Liver (tissue), 9 donors: ENCODE measurements around the gene ZNF280D. TPM values are rescaled to one million over a fixed set of nuclear protein-coding genes. Genes with fewer than 3 reads are reported as not detected.

ENCODE experiments used
- DNase-seq: peaks from one replicate; pipeline ENCODE4 v3.0.0-alpha.2; 2017; ENCODE audit warnings: low spot score
- H3K27ac ChIP-seq, 2 donors: one replicate each; pipeline ENCODE4 v1.7.0; 2013; ENCODE audit warnings: inconsistent platforms in 2 of 2, low read length in 2 of 2, control low read depth in 1 of 2, low read depth in 1 of 2, mild to moderate bottlenecking in 1 of 2
- H3K27me3 ChIP-seq, 4 donors: one replicate each; pipeline versions ENCODE4 v1.6.1 to v1.7.0; 2013; ENCODE audit warnings: low read length in 3 of 4, inconsistent platforms in 1 of 4, mild to moderate bottlenecking in 1 of 4, moderate library complexity in 1 of 4; ENCODE audit not compliant: control insufficient read depth in 4 of 4, insufficient read depth in 4 of 4
- H3K36me3 ChIP-seq, 4 donors: one replicate each; pipeline versions ENCODE4 v1.6.1 to v1.7.0; 2013; ENCODE audit warnings: low read length in 3 of 4, mild to moderate bottlenecking in 3 of 4, low read depth in 1 of 4, moderate library complexity in 1 of 4; ENCODE audit not compliant: control insufficient read depth in 4 of 4, insufficient read depth in 3 of 4
- H3K4me1 ChIP-seq, 4 donors: one replicate each; pipeline versions ENCODE4 v1.6.1 to v1.7.0; 2013; ENCODE audit warnings: low read length in 3 of 4, mild to moderate bottlenecking in 3 of 4, moderate library complexity in 1 of 4; ENCODE audit not compliant: control insufficient read depth in 4 of 4, insufficient read depth in 4 of 4
- H3K4me3 ChIP-seq, 3 donors: one replicate each; pipeline versions ENCODE4 v1.6.1 to v1.7.0; 2013; ENCODE audit warnings: low read length in 3 of 3, control low read depth in 1 of 3, low read depth in 1 of 3, mild to moderate bottlenecking in 1 of 3
- H3K9ac ChIP-seq, 2 donors: one replicate each; pipeline ENCODE4 v1.7.0; 2013; ENCODE audit warnings: low read length in 2 of 2, mild to moderate bottlenecking in 2 of 2, moderate library complexity in 2 of 2, control low read depth in 1 of 2, low read depth in 1 of 2
- H3K9me3 ChIP-seq, 4 donors: one replicate each; pipeline versions ENCODE4 v1.6.1 to v1.7.0; 2013; ENCODE audit warnings: low read length in 3 of 4; ENCODE audit not compliant: control insufficient read depth in 4 of 4
- CTCF ChIP-seq: fragments of 150-350 bp; IDR thresholded peaks from 2 replicates; pipeline ENCODE4 v1.5.1; 2017; ENCODE audit warnings: improper control_type of control experiment, low read depth, low read length; ENCODE audit not compliant: missing input control
- EGR1 ChIP-seq, 2 donors: IDR thresholded peaks; 2 replicates each; pipeline ENCODE4 v1.6.1; 2016 to 2018; ENCODE audit warnings: antibody characterized with exemption in 2 of 2, low read depth in 2 of 2
- FOXA1 ChIP-seq: IDR thresholded peaks from 2 replicates; pipeline ENCODE4 v1.6.1; 2016; ENCODE audit warnings: antibody characterized with exemption
- FOXA2 ChIP-seq: IDR thresholded peaks from 2 replicates; pipeline ENCODE4 v1.6.1; 2016; ENCODE audit warnings: antibody characterized with exemption
- GABPA ChIP-seq, 2 donors: IDR thresholded peaks in 1 of 2; conservative IDR thresholded peaks in 1 of 2; 2 replicates each; pipeline ENCODE4 v1.6.1; 2016; ENCODE audit warnings: antibody characterized with exemption in 2 of 2, mild to moderate bottlenecking in 1 of 2, moderate library complexity in 1 of 2
- HNF4A ChIP-seq, 2 donors: conservative IDR thresholded peaks; 2 replicates each; pipeline ENCODE4 v1.6.1; 2016; ENCODE audit warnings: antibody characterized with exemption in 2 of 2, mild to moderate bottlenecking in 2 of 2
- HNF4G ChIP-seq: IDR thresholded peaks from 2 replicates; pipeline ENCODE4 v1.6.1; 2016; ENCODE audit warnings: antibody characterized with exemption
- JUND ChIP-seq, 2 donors: IDR thresholded peaks; 2 replicates each; pipeline ENCODE4 v1.6.1; 2016; ENCODE audit warnings: antibody characterized with exemption in 2 of 2
- MAX ChIP-seq: IDR thresholded peaks from 2 replicates; pipeline ENCODE4 v1.6.1; 2016; ENCODE audit warnings: antibody characterized with exemption
- NR2F2 ChIP-seq: IDR thresholded peaks from 2 replicates; pipeline ENCODE4 v1.6.1; 2016; ENCODE audit warnings: antibody characterized with exemption
- RAD21 ChIP-seq, 2 donors: IDR thresholded peaks; 2 replicates each; pipeline ENCODE4 v1.6.1; 2016; ENCODE audit warnings: antibody characterized with exemption in 2 of 2, mild to moderate bottlenecking in 2 of 2
- RXRA ChIP-seq, 2 donors: IDR thresholded peaks; 2 replicates each; pipeline ENCODE4 v1.6.1; 2017 to 2018; ENCODE audit warnings: antibody characterized with exemption in 2 of 2, mild to moderate bottlenecking in 1 of 2
- SP1 ChIP-seq: IDR thresholded peaks from 2 replicates; pipeline ENCODE4 v1.6.1; 2018; ENCODE audit warnings: antibody characterized with exemption, mild to moderate bottlenecking
- TAF1 ChIP-seq: conservative IDR thresholded peaks from 2 replicates; pipeline ENCODE4 v1.6.1; 2016; ENCODE audit warnings: antibody characterized with exemption, mild to moderate bottlenecking
- YY1 ChIP-seq: IDR thresholded peaks from 2 replicates; pipeline ENCODE4 v1.6.1; 2016; ENCODE audit warnings: antibody characterized with exemption, mild to moderate bottlenecking
- ZBTB33 ChIP-seq: IDR thresholded peaks from 2 replicates; pipeline ENCODE4 v1.6.1; 2016; ENCODE audit warnings: antibody characterized with exemption
- WGBS: extraction: QIAGEN DNeasy Blood & Tissue Kit; methylation state at CpG from one replicate; pipeline ENCODE4 v1.1.7; 2013; 5-methylcytosine and 5-hydroxymethylcytosine counted together
- polyA plus RNA-seq, 2 donors: library from polyadenylated mRNA; stranded (reverse) in 1 of 2; unstranded in 1 of 2; fragments of 200-250 nt in 1 of 2; fragments of >200 nt in 1 of 2; fragmentation: Nextera tagmentation in 1 of 2; extraction: Ambion mirVana in 1 of 2; gene quantifications; one replicate each; pipeline versions ENCODE4 v1.2.1 to v1.2.3, GENCODE V29; 2013 to 2015
- total RNA-seq, 2 donors: library from RNA; depleted of rRNA; stranded (reverse); fragments of >200 nt; gene quantifications; one replicate each; pipeline ENCODE4 v1.2.3, GENCODE V29; 2014
- TF ChIP-seq, protein P1 (sequence below): IDR thresholded peaks from 2 replicates; pipeline ENCODE4 v1.6.1; 2016; ENCODE audit warnings: antibody characterized with exemption, mild to moderate bottlenecking
- TF ChIP-seq, protein P2 (sequence below): IDR thresholded peaks from 2 replicates; pipeline ENCODE4 v1.6.1; 2016; ENCODE audit warnings: antibody characterized with exemption
- donor health status: healthy.
- donor health status: healthy.
- donor health status: healthy.
- donor health status: healthy.
- donor health status: healthy.

The ZNF280D gene
- total and polyA plus RNA-seq, 4 donors, result 5.2 to 32.6 (median 18.9) TPM

DNA sequence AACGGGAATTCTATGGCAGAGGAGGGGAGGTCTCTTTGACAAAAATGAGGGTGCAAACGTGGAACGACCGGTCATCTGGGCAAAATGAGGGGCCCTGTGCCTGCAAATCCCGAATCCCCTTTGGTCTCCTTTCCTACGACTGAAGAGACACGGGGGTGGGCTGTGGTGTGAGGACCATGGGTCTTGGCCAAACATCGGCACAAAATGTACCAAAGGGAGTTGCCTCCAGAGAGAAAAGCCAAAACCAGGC lies 498 bp downstream of the ZNF280D start:
- WGBS, result under 1% methylated on average over 8 of the region's 8 CpGs
- H3K4me3 ChIP-seq, result peak overlapping the region; percentile 71 to 95 (median 91)
- H3K9me3 ChIP-seq, result no peaks in the 10 kb centered on the region
- H3K4me1 ChIP-seq, result peaks cover 9 to 33% (median 20%) of the 10 kb centered on the region in 4 donors
- TF ChIP-seq MAX (no peak), EGR1 (IDR thresholded peaks at IDR 0.05; ENCODE audit: low read depth in 2 of 2) (no peak), JUND (IDR thresholded peaks at IDR 0.05) (no peak), TAF1 (peak; percentile 50)
- TF ChIP-seq, protein P1, sequence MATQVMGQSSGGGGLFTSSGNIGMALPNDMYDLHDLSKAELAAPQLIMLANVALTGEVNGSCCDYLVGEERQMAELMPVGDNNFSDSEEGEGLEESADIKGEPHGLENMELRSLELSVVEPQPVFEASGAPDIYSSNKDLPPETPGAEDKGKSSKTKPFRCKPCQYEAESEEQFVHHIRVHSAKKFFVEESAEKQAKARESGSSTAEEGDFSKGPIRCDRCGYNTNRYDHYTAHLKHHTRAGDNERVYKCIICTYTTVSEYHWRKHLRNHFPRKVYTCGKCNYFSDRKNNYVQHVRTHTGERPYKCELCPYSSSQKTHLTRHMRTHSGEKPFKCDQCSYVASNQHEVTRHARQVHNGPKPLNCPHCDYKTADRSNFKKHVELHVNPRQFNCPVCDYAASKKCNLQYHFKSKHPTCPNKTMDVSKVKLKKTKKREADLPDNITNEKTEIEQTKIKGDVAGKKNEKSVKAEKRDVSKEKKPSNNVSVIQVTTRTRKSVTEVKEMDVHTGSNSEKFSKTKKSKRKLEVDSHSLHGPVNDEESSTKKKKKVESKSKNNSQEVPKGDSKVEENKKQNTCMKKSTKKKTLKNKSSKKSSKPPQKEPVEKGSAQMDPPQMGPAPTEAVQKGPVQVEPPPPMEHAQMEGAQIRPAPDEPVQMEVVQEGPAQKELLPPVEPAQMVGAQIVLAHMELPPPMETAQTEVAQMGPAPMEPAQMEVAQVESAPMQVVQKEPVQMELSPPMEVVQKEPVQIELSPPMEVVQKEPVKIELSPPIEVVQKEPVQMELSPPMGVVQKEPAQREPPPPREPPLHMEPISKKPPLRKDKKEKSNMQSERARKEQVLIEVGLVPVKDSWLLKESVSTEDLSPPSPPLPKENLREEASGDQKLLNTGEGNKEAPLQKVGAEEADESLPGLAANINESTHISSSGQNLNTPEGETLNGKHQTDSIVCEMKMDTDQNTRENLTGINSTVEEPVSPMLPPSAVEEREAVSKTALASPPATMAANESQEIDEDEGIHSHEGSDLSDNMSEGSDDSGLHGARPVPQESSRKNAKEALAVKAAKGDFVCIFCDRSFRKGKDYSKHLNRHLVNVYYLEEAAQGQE, result no peak
- H3K9ac ChIP-seq, result peak overlapping the region; percentile 56 to 94
- H3K27me3 ChIP-seq, result no peaks in the 10 kb centered on the region
- DNase-seq, result no peak
- no peaks in the 10 kb centered on the region for H3K36me3 ChIP-seq
- peak overlapping the region; percentile 89 to 97 for H3K27ac ChIP-seq

DNA sequence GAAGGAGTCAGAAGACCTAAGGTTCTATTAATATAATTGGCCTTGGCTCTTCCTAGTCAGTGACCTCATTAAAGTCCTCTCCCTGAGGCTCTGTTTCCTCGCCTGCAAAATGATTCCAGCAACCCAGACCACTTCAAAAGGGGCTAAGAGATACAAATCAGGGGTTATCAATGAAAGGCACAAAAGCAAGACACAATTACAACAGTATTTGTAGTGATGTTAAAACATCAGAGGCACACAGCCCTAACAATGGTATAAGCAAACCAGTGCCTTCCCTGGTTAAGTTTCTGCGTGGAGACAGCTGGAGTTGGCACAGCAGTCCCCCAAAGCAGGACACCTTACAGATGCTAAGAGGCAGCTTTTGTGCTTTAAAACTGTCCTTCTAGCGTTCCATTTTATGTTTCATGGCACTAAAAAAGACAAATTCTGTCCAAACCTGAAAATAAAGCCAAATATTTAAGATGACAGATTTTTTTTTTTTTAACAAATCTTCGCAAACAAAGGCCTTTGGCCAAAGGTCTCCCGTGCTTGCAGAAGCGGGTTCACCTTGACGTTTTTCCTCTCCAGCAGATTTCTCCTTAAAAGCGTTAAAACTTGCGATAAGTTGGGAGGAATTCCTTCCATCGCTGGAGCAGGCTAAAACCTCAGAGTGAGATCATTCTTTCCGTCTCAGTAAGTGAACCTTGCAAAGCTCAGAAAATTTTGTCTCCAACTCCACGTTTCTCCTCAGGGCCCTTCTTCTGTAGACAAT lies 999 bp downstream of the ZNF280D start:
- Histone ChIP-seq H3K27me3 (no peaks in the 10 kb centered on the region), H3K9ac (peak overlapping the region; percentile 56 to 94), H3K27ac (peak overlapping the region; percentile 89 to 97), H3K4me1 (peaks cover 9 to 33% (median 20%) of the 10 kb centered on the region in 4 donors), H3K9me3 (no peaks in the 10 kb centered on the region), H3K36me3 (no peaks in the 10 kb centered on the region), H3K4me3 (peak overlapping the region; percentile 71 to 95 (median 91))
- 6% methylated on average over 12 of the region's 12 CpGs for WGBS
- TF ChIP-seq CTCF (no peak), SP1 (no peak), RAD21 (IDR thresholded peaks at IDR 0.05) (no peak), JUND (IDR thresholded peaks at IDR 0.05) (peak in 1 of 2 donors; percentile 25), NR2F2 (no peak), RXRA (IDR thresholded peaks at IDR 0.05) (peak in 1 of 2 donors; percentile 5), EGR1 (IDR thresholded peaks at IDR 0.05; ENCODE audit: low read depth in 2 of 2) (no peak), MAX (no peak), TAF1 (no peak), YY1 (peak; percentile 32), FOXA1 (no peak), HNF4G (no peak), HNF4A (conservative IDR thresholded peaks at IDR 0.05) (peak; percentile 14 to 25), ZBTB33 (no peak), GABPA (IDR thresholded peaks at IDR 0.05 in 1 of 2, conservative IDR thresholded peaks at IDR 0.05 in 1 of 2) (no peak), FOXA2 (no peak)
- TF ChIP-seq, protein P1, result no peak
- TF ChIP-seq, protein P2, sequence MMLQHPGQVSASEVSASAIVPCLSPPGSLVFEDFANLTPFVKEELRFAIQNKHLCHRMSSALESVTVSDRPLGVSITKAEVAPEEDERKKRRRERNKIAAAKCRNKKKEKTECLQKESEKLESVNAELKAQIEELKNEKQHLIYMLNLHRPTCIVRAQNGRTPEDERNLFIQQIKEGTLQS, result no peak
- no peak for DNase-seq
